Gastrocnemius medialis (tissue), 4 donors: ENCODE measurements around the gene PPP6R2. TPM values are rescaled to one million over a fixed set of nuclear protein-coding genes. Genes with fewer than 3 reads are reported as not detected.

Experiments used
- ATAC-seq, 2 donors: fragments of 150-250 bp; one replicate each; pipeline ENCODE4 v1.9.1; 2016
- DNase-seq, 2 donors: peaks; one replicate each; pipeline ENCODE4 v3.0.0-alpha.2; 2019
- H3K27ac ChIP-seq, 4 donors: fragments of 200-600 bp; sonication (generic); 1 replicate in 1 of 4; 2 replicates in 3 of 4; pipeline ENCODE4 v1.5.1; 2016 to 2018; ENCODE audit warnings: mild to moderate bottlenecking in 2 of 4, moderate library complexity in 1 of 4
- H3K27me3 ChIP-seq, 3 donors: fragments of 200-600 bp; sonication (generic) in 2 of 3; 1 replicate in 1 of 3; 2 replicates in 2 of 3; pipeline versions ENCODE4 v1.5.1 to v1.6.0; 2016 to 2019; ENCODE audit warnings: mild to moderate bottlenecking in 1 of 3, moderate library complexity in 1 of 3
- H3K36me3 ChIP-seq, 2 donors: fragments of 200-600 bp; sonication (generic) in 1 of 2; one replicate each; pipeline ENCODE4 v1.5.1; 2017 to 2018
- H3K4me1 ChIP-seq, 2 donors: fragments of 200-600 bp; sonication (generic) in 1 of 2; one replicate each; pipeline ENCODE4 v1.5.1; 2016 to 2017; ENCODE audit warnings: mild to moderate bottlenecking in 2 of 2
- H3K4me3 ChIP-seq, 4 donors: fragments of 200-600 bp; sonication (generic) in 3 of 4; 1 replicate in 1 of 4; 2 replicates in 3 of 4; pipeline ENCODE4 v1.5.1; 2016 to 2019; ENCODE audit warnings: mild to moderate bottlenecking in 2 of 4
- H3K9me3 ChIP-seq, 3 donors: fragments of 200-600 bp; sonication (generic) in 2 of 3; 1 replicate in 1 of 3; 2 replicates in 2 of 3; pipeline ENCODE4 v1.5.1; 2016 to 2019
- POLR2A ChIP-seq, 2 donors: fragments of 450-650 bp; IDR thresholded peaks; one replicate each; pipeline ENCODE4 v1.6.1; 2017; ENCODE audit warnings: antibody characterized with exemption in 2 of 2, mild to moderate bottlenecking in 2 of 2, moderate library complexity in 2 of 2
- in situ Hi-C, 4 donors: fragments of 200-750 bp; cut with MboI; loops; one replicate each; pipeline versions ENCODE4 v1.15.0 to v1.8.0; 2017; ENCODE audit warnings: low sequenced_read_pairs in 4 of 4
- intact Hi-C: fragments of 100-400 bp; cut with DNase I; formaldehyde crosslinking; loops from one replicate; pipeline ENCODE4 v1.15.1; 2023; ENCODE audit warnings: low total_unique reads
- total RNA-seq, 4 donors: library from RNA; depleted of rRNA; stranded (reverse); fragments of >200 nt; gene quantifications; one replicate each; pipeline versions ENCODE4 v1.1.0 to v1.2.3, GENCODE V29; 2016
- TF ChIP-seq, protein P1 (sequence below), 5 experiments: fragments of 450-650 bp in 3 of 5; fragments of 200-600 bp in 2 of 5; sonication (generic) in 2 of 5; IDR thresholded peaks in 4 of 5; conservative IDR thresholded peaks in 1 of 5; 1 replicate in 4 of 5; 2 replicates in 1 of 5; pipeline ENCODE4 v1.5.1; 2016 to 2019; ENCODE audit warnings: antibody characterized with exemption in 5 of 5, mild to moderate bottlenecking in 3 of 5, moderate library complexity in 3 of 5

The PPP6R2 gene
- total RNA-seq, 4 donors from 2014 or later: 55.7 to 96.2 (median 74.1) TPM

DNA sequence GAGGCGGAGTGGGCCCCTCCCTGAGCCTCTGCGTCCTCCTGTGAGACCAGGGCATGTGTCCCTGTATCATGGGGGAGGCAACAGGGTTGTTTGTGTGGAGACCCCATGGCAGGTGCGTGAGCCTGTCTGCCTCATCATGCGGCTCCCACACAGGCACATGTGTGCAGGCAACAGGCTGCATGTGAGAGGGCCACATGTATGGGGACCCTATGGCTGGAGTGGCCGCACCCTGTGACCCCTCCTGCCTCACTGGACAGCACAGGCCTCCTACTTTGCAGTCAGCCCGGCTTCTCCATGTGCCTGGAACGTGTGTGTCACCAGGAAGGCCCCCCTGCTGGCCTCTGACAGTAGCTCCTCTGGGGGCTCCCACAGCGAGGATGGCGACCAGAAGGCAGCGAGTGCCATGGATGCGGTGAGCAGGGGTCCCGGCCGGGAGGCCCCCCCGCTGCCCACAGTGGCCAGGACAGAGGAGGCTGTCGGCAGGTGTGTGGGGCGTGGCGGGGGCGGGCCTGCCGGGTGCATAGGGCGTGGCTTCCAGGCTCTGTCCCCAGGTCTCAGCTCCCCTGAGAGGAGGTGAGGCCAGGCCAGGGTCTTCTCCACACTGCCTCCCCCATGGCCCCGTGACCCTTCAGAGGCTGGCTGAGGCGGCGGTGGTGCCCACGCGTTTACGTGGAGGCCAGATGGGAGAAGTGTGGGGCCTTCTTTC is 97.6 kb downstream of the PPP6R2 start:
- no peaks in the 10 kb centered on the region for H3K4me1 ChIP-seq
- no peak for ATAC-seq
- in situ Hi-C loops: no loop called here
- no peak overlapping the region for H3K27ac ChIP-seq
- H3K27me3 ChIP-seq: no peaks in the 10 kb centered on the region
- H3K9me3 ChIP-seq: no peaks in the 10 kb centered on the region
- TF ChIP-seq POLR2A (IDR thresholded peaks at IDR 0.05): no peak
- TF ChIP-seq, protein P1, sequence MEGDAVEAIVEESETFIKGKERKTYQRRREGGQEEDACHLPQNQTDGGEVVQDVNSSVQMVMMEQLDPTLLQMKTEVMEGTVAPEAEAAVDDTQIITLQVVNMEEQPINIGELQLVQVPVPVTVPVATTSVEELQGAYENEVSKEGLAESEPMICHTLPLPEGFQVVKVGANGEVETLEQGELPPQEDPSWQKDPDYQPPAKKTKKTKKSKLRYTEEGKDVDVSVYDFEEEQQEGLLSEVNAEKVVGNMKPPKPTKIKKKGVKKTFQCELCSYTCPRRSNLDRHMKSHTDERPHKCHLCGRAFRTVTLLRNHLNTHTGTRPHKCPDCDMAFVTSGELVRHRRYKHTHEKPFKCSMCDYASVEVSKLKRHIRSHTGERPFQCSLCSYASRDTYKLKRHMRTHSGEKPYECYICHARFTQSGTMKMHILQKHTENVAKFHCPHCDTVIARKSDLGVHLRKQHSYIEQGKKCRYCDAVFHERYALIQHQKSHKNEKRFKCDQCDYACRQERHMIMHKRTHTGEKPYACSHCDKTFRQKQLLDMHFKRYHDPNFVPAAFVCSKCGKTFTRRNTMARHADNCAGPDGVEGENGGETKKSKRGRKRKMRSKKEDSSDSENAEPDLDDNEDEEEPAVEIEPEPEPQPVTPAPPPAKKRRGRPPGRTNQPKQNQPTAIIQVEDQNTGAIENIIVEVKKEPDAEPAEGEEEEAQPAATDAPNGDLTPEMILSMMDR (IDR thresholded peaks at IDR 0.05 in 4 of 5, conservative IDR thresholded peaks at IDR 0.05 in 1 of 5): no peak
- no peak overlapping the region for H3K4me3 ChIP-seq
- DNase-seq: no peak
- peaks cover 0 to 55% of the 10 kb centered on the region in 2 donors for H3K36me3 ChIP-seq
- intact Hi-C loops: no loop called here

DNA sequence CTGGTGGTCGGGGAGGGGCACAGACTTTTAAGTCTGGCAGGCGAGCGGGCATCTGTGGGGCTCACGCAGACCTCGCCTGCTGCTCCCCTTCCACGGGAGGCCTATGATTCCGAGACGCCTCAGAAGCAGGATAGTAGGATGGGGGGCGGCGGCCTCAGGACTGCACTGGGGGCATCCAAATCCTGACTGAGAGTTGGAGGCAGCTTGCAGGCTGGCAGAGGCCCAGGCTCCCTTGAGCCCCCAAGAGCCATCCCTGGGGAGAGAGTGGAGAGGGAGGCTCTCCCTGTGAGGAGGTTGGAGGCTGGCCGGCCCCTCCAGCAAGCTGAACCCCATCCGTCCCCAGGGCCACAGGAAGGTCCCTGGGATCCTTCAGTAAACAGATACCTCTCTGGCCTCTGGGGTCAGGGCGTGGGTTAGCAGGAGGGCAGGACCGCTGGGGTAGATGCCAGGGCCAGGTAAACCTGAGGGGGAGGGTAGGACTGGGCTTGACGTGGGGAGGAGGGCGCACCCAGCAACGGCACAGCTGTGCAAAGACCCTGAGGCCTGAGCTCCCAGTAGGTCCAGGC is 98.4 kb downstream of the PPP6R2 start:
- in situ Hi-C loops: no loop called here
- H3K36me3 ChIP-seq: peaks cover 0 to 48% of the 10 kb centered on the region in 2 donors

DNA sequence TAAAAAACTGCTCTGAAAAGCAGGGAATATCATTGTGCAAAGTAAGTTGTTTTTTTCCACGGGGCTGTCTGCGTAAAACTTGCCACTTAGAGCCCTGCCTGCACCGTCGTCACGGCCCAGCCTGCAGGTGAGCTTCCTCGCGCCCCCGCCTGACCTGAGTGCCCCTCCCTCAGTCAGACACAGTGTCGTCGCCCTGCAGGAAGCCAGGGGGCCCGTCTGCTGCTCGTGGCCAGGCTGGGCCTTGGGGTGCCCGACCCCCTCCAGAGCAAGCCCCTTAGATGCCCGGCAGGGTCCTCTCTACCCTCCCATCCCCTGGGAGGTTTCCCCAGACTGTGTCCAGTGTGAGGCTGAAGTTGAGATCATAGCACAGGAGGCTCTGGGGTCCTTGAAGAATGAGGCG is 100.1 kb downstream of the PPP6R2 start:
- Histone ChIP-seq H3K4me1 (no peaks in the 10 kb centered on the region), H3K27me3 (no peaks in the 10 kb centered on the region), H3K4me3 (no peak overlapping the region), H3K27ac (no peak overlapping the region), H3K36me3 (peaks cover 0 to 48% of the 10 kb centered on the region in 2 donors), H3K9me3 (no peaks in the 10 kb centered on the region)
- no peak for TF ChIP-seq POLR2A (IDR thresholded peaks at IDR 0.05)
- TF ChIP-seq, protein P1 (IDR thresholded peaks at IDR 0.05 in 4 of 5, conservative IDR thresholded peaks at IDR 0.05 in 1 of 5): no peak
- DNase-seq: no peak
- no peak for ATAC-seq
- intact Hi-C loops (no loop called here), in situ Hi-C loops (no loop called here)

More for the DNA sequence above, 98.4 kb downstream of the PPP6R2 start:
- Histone ChIP-seq H3K27ac (no peak overlapping the region), H3K27me3 (no peaks in the 10 kb centered on the region), H3K4me3 (no peak overlapping the region), H3K9me3 (no peaks in the 10 kb centered on the region), H3K4me1 (no peaks in the 10 kb centered on the region)
- ATAC-seq (no peak), DNase-seq (no peak)
- intact Hi-C loops: no loop called here
- TF ChIP-seq, protein P1 (IDR thresholded peaks at IDR 0.05 in 4 of 5, conservative IDR thresholded peaks at IDR 0.05 in 1 of 5): no peak
- TF ChIP-seq POLR2A (IDR thresholded peaks at IDR 0.05): no peak

DNA sequence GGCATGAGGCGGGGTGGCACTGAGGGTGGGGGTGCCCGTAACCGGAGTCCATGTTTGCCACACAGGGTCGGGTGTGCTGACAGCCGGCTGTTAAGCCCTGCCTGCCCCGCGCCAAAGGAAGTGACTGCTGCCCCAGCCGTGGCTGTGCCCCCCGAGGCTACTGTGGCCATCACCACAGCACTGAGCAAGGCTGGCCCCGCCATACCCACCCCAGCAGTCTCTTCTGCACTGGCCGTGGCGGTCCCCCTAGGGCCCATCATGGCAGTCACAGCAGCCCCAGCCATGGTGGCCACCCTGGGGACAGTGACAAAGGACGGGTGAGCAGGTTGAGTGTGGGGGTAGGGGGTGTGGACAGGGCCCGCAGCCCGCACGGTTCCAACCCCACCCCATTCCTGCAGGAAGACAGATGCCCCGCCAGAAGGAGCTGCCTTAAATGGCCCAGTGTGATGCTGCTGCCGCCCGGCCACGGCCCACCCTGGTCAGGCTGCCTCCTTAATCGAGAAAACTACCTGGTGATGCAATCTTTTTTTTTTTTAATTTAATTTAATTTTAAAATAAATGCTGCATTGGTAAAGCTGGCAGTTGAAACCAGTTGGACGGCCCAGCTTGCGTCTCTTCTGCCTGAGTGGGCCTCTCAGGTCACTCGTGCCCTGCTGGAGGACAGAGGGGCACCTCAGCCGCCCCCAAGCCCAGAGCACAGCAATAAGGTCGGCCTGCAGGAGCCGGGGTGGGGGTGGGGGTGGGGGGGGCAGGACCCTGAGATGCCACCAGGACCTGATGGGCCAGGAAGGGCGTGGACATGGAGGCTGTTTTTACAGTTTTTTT is 100.9 kb downstream of the PPP6R2 start:
- Histone ChIP-seq H3K36me3 (peaks cover 0 to 40% of the 10 kb centered on the region in 2 donors), H3K27me3 (no peaks in the 10 kb centered on the region), H3K9me3 (no peaks in the 10 kb centered on the region), H3K4me3 (no peak overlapping the region), H3K4me1 (no peaks in the 10 kb centered on the region), H3K27ac (no peak overlapping the region)
- in situ Hi-C loops (no loop called here), intact Hi-C loops (no loop called here)
- TF ChIP-seq, protein P1 (IDR thresholded peaks at IDR 0.05 in 4 of 5, conservative IDR thresholded peaks at IDR 0.05 in 1 of 5): no peak
- TF ChIP-seq POLR2A (IDR thresholded peaks at IDR 0.05): no peak
- ATAC-seq (no peak), DNase-seq (no peak)
